ENCODE results near the gene HEYL.

Gene HEYL

GRCh38 chr1:39633422-39633821 is 6.0 kb downstream of the HEYL start:
- FAIRE-seq: no peak

DNA sequence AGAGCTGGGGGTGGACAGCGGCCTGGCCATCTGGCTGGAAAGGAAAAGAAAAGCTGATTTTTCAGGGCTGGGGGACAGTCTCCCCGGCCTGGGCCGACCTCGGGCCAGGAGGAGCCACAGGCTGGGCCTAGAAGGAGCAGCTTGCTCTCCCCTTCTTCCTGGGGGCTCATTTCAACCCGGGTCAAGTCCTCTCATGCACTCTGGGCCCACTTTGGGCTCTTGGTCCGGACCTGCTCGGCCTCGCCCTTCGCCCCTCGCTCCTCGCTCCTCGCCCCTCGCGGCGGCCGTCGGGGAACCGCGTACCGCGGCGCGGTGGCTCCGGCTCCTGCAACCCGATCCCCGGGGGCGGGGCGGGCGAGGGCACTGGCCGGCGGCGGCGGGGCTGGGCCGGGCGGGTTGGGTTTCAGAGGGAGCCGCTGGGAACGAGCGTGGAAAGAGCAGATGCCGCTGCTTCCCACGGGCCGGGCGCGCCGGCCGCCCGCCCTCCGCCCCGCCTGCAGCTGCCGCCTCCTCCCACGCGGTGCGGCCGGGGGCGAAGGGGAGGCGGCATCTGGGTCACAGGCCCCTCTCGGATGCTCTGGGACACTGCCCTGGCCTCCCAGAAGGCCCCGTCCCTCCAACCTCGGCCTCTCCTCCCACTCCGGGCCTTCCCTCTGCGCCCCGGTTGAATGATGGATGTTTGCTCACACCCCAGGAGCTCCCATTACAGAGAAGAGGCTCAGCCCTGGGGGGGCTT is 6.6 kb downstream of the HEYL start:
- no peak for TF ChIP-seq POLR2A (IDR thresholded peaks at IDR 0.05; ENCODE audit: low read depth, low read length)
- TF ChIP-seq TAF1 (IDR thresholded peaks at IDR 0.05; ENCODE audit: borderline replicate concordance, low read depth, low read length): no peak
- no peak for TF ChIP-seq POLR2AphosphoS5 (IDR thresholded peaks at IDR 0.05; ENCODE audit: low read depth, low read length)
- DNase-seq (ENCODE audit: insufficient read length) (no peak), FAIRE-seq (no peak)

More at GRCh38 chr1:39633422-39633821, 6.0 kb downstream of the HEYL start:
- TF ChIP-seq TAF1 (IDR thresholded peaks at IDR 0.05; ENCODE audit: borderline replicate concordance, low read depth, low read length) (no peak), POLR2AphosphoS5 (IDR thresholded peaks at IDR 0.05; ENCODE audit: low read depth, low read length) (no peak), POLR2A (IDR thresholded peaks at IDR 0.05; ENCODE audit: low read depth, low read length) (no peak)
- DNase-seq (ENCODE audit: insufficient read length): no peak

DNA sequence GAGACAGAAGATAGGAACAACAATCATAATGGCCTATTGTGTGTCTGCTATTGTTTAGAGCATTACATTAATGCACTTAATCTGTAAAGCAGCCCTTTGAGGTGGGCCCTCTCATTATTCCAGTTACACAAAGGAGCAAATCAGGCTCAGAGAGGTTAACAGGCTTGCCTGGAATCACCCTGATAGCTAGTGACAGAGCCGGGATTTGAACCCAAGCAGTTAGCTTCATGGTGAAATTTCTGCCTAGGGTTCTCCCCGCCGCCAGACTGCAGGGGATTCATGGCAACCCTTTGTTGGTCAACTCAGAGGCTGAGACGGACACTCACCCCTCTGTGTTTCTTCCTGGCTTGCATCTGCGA is 7.1 kb downstream of the HEYL start:
- TF ChIP-seq TAF1 (IDR thresholded peaks at IDR 0.05; ENCODE audit: borderline replicate concordance, low read depth, low read length) (no peak), POLR2A (IDR thresholded peaks at IDR 0.05; ENCODE audit: low read depth, low read length) (no peak), POLR2AphosphoS5 (IDR thresholded peaks at IDR 0.05; ENCODE audit: low read depth, low read length) (no peak)
- DNase-seq (ENCODE audit: insufficient read length): no peak
- no peak for FAIRE-seq

DNA sequence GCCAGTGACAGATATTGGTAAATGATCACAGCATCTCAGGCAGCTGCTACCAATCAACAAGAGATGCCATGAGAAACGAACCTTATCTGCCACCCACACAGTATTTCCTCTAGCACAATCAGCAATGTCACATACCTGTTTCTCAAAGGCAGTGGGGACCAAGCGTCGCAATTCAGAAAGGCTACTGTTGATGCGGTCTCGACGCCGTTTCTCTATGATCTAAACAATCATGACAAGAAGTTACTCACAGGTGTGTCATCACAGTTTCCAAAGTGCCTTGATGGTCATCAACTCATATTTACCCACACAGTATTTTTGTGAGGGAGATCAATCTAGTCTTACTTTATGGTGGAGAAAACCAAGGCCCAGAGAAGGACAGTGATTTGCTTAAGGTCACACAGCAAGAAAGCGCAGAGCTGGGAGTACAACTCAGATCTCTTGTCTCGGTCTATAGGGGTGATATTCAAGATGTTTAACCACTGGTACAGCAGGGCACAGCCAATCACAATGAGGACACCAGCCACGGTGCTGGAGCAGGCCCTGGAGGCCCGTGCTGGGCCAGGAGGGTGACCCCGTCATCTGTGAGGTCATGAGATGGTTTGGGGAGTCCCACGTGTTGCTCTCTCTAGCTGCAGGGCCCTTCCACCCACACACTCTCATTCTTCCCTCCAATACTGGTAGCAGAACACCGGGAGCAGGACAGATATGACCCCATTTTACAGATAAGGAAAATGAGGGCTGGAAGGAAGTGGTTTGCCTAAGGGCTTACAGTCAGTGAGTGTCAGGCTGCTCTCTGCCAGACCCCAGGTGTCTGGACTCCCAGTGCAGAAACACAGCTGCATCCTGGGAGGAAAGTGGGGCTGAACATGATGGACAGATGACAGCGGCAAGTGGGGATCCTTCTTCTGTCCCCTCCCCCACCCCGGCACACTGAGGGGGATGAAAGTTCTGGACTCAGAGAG is 7.8 kb downstream of the HEYL start:
- TF ChIP-seq TAF1 (IDR thresholded peaks at IDR 0.05; ENCODE audit: borderline replicate concordance, low read depth, low read length) (no peak), POLR2AphosphoS5 (IDR thresholded peaks at IDR 0.05; ENCODE audit: low read depth, low read length) (no peak), POLR2A (IDR thresholded peaks at IDR 0.05; ENCODE audit: low read depth, low read length) (no peak)
- no peak for DNase-seq (ENCODE audit: insufficient read length)
- peak; percentile 65 for FAIRE-seq

DNA sequence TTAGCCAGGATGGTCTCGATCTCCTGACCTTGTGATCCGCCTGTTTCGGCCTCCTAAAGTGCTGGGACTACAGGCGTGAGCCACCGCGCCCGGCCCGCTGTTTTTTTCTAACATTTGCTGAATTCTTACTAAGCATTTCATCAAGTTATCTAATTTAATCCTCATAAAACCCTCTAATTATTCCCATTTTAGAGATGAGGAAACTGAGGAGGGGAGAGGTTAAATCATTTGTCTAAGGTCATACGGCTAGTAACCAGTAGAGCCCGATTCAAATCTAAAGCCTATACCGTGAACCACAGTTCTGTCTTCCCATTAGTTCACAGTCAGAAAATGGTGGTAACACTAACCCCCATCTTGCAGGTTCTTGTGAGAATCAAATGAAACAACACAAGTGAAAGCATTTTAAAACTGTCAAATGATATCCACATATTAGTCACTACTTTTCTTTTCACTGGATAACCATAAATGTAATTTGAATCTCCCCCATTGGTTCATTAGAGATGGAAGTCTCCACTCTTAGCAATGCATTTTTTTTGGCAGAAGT is 10.6 kb downstream of the HEYL start:
- FAIRE-seq: no peak
- no peak for DNase-seq (ENCODE audit: insufficient read length)
- no peak for TF ChIP-seq TAF1 (IDR thresholded peaks at IDR 0.05; ENCODE audit: borderline replicate concordance, low read depth, low read length)
- TF ChIP-seq POLR2A (IDR thresholded peaks at IDR 0.05; ENCODE audit: low read depth, low read length): no peak
- TF ChIP-seq POLR2AphosphoS5 (IDR thresholded peaks at IDR 0.05; ENCODE audit: low read depth, low read length): no peak

DNA sequence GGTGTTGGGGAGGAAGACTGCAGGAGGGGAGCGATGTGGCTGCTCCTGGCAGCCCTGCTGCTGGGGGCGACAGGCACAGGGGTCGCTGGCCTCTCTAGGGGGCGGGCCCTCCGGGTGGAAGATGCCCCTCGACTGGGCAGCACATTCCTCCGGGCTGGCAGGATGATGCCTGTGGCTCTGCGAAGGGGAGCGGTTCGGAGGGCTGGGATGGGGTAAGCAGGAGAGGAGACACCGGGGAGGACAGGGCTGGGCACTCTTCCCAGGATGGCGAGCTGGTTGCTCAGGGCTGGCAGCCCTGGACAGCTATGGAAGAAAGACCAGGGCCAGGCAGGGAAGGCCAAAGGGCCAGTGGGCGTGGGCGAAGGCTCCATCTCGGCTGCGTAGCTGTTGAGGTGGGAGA is 12.8 kb downstream of the HEYL start:
- no peak for FAIRE-seq
- no peak for DNase-seq (ENCODE audit: insufficient read length)
- TF ChIP-seq POLR2AphosphoS5 (IDR thresholded peaks at IDR 0.05; ENCODE audit: low read depth, low read length) (no peak), POLR2A (IDR thresholded peaks at IDR 0.05; ENCODE audit: low read depth, low read length) (no peak), TAF1 (IDR thresholded peaks at IDR 0.05; ENCODE audit: borderline replicate concordance, low read depth, low read length) (no peak)

DNA sequence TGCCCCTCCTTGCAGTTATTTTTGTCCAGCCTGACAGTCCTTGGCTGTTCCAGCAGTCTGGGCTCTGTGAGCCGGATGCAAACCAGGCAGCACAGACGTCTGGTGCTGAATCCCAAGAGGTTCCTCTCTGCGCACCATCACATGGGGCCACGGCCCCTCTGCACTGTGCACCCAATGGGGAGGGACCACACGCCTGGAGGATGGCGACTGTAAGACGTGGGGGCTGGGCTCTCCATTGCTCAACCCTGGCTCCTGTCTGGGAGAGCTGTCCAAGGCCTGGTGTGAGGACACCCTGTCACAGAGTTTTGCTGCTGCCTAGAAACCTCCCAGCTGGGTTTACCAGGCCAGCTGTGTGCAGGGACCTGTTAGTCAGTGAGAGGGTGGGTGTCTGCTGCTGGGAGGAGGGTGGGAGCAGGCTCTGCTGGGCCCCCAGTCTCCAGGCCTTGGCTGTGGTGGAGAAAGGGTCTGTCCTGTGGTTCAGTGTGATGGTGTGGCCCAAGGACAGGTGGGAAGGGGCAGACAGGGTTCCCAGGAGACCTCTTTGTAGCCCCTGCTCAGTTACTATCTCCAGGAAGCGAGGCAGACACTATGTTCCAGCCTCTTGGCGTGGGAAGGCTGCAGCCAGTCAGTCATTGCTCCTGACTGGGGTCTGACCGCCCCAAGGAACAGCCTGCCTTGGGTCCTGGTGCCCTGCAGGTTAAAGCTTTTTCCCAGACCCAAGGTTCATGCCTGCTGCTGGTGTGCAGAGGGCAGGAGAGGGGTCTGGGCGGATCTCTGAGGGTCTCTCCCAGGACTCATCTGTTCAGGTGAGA is 13.8 kb downstream of the HEYL start:
- no peak for FAIRE-seq
- TF ChIP-seq TAF1 (IDR thresholded peaks at IDR 0.05; ENCODE audit: borderline replicate concordance, low read depth, low read length) (no peak), POLR2AphosphoS5 (IDR thresholded peaks at IDR 0.05; ENCODE audit: low read depth, low read length) (no peak), POLR2A (IDR thresholded peaks at IDR 0.05; ENCODE audit: low read depth, low read length) (no peak)
- DNase-seq (ENCODE audit: insufficient read length): no peak

DNA sequence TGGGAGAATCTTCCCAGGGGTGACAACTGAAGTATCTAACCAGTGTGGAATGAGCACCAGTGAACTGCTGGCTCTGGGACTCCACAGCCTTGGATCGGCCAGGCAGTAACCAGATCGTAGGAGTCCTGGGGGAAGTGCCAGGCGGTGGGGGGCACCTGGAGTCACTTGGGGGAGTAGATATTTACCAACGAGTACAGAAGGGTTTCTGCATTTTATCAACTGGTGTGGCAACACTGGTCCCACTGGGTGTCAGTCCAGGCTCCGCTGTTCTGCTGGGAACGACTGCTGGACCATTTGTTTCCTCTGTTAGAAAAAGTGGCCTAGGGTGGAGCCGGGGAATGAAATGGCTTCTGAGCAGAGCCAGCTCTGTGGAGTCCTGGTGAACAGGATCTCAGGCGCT is 14.4 kb downstream of the HEYL start:
- TF ChIP-seq POLR2A (IDR thresholded peaks at IDR 0.05; ENCODE audit: low read depth, low read length) (no peak), POLR2AphosphoS5 (IDR thresholded peaks at IDR 0.05; ENCODE audit: low read depth, low read length) (no peak), TAF1 (IDR thresholded peaks at IDR 0.05; ENCODE audit: borderline replicate concordance, low read depth, low read length) (no peak)
- FAIRE-seq: no peak
- DNase-seq (ENCODE audit: insufficient read length): no peak

- TF ChIP-seq POLR2A (IDR thresholded peaks at IDR 0.05; ENCODE audit: low read depth, low read length) (no peak), POLR2AphosphoS5 (IDR thresholded peaks at IDR 0.05; ENCODE audit: low read depth, low read length) (no peak), TAF1 (IDR thresholded peaks at IDR 0.05; ENCODE audit: borderline replicate concordance, low read depth, low read length) (no peak)
- DNase-seq (ENCODE audit: insufficient read length) (no peak), FAIRE-seq (no peak)
These were observed 16.4 kb downstream of the HEYL start for GRCh38 chr1:39623053-39623452.

DNA sequence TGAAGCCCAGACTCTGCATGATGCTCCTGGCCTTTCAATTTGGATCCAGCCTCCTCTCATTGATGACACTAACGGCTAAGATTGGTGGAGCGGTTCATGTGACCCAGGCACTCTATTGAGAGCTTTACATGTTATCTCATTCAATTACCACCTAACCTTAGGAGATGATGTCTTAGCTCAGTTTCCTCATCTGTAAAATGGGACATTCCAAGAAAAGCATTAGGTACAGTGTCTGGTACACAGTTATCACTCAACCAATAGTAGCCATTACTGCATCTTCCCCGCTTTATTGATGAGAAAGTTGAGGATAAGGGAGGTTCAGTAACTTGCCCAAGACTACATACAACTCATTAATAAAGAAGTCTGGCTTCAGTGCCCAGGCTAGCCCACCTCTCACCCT is 17.0 kb downstream of the HEYL start:
- DNase-seq (ENCODE audit: insufficient read length) (no peak), FAIRE-seq (no peak)
- TF ChIP-seq TAF1 (IDR thresholded peaks at IDR 0.05; ENCODE audit: borderline replicate concordance, low read depth, low read length) (no peak), POLR2A (IDR thresholded peaks at IDR 0.05; ENCODE audit: low read depth, low read length) (no peak), POLR2AphosphoS5 (IDR thresholded peaks at IDR 0.05; ENCODE audit: low read depth, low read length) (no peak)
